T-helper 1 cell treated with Interleukin-12 subunit alpha and Interleukin-12 subunit beta and Interleukin-4 antibody, amounts not matched to agents 30 μg/mL and 1 μg/mL, for 36 hours (primary cell): ENCODE measurements around the gene ZNF750.
A peak's percentile ranks its signal among the peaks of the same experiment; 100 is the strongest.

ENCODE experiments used
- H3K27ac Mint-ChIP-seq: one replicate; pipeline ENCODE4 v1.8.0; 2021; ENCODE audit warnings: mild to moderate bottlenecking, mixed read lengths
- H3K27me3 Mint-ChIP-seq: one replicate; pipeline ENCODE4 v1.8.0; 2021; ENCODE audit warnings: low read depth, mixed read lengths
- H3K36me3 Mint-ChIP-seq: one replicate; pipeline ENCODE4 v1.8.0; 2021; ENCODE audit warnings: low read depth, mixed read lengths
- H3K4me1 Mint-ChIP-seq: one replicate; pipeline ENCODE4 v1.8.0; 2021; ENCODE audit warnings: low read depth, mixed read lengths
- H3K4me3 Mint-ChIP-seq: one replicate; pipeline ENCODE4 v1.8.0; 2021; ENCODE audit warnings: mild to moderate bottlenecking, moderate library complexity, mixed read lengths
- H3K9me3 Mint-ChIP-seq: one replicate; pipeline ENCODE4 v1.8.0; 2021; ENCODE audit warnings: mixed read lengths

Gene ZNF750

GRCh38 chr17:82807562-82807961 lies 32.3 kb downstream of the ZNF750 start:
- Mint-ChIP-seq H3K4me3 (no peak overlapping the region), H3K27me3 (no peaks in the 10 kb centered on the region), H3K36me3 (peaks cover 2% of the 10 kb centered on the region), H3K9me3 (no peaks in the 10 kb centered on the region), H3K4me1 (no peaks in the 10 kb centered on the region), H3K27ac (peak overlapping the region; percentile 26)

- H3K9me3 Mint-ChIP-seq = no peaks in the 10 kb centered on the region
- H3K4me1 Mint-ChIP-seq = peaks cover 3% of the 10 kb centered on the region
- no peak overlapping the region for H3K27ac Mint-ChIP-seq
- H3K4me3 Mint-ChIP-seq = no peak overlapping the region
- H3K27me3 Mint-ChIP-seq = no peaks in the 10 kb centered on the region
- peaks cover 4% of the 10 kb centered on the region for H3K36me3 Mint-ChIP-seq
These were observed 32.7 kb downstream of the ZNF750 start for GRCh38 chr17:82807101-82807500.

- H3K9me3 Mint-ChIP-seq = no peaks in the 10 kb centered on the region
- H3K27ac Mint-ChIP-seq = no peak overlapping the region
- H3K36me3 Mint-ChIP-seq = peaks cover 5% of the 10 kb centered on the region
- no peak overlapping the region for H3K4me3 Mint-ChIP-seq
- H3K27me3 Mint-ChIP-seq = no peaks in the 10 kb centered on the region
- peaks cover 4% of the 10 kb centered on the region for H3K4me1 Mint-ChIP-seq
These were observed 33.2 kb downstream of the ZNF750 start for GRCh38 chr17:82806645-82807044.

- Mint-ChIP-seq H3K27me3 (no peaks in the 10 kb centered on the region), H3K27ac (no peak overlapping the region), H3K36me3 (peaks cover 11% of the 10 kb centered on the region), H3K4me3 (no peak overlapping the region), H3K4me1 (peaks cover 6% of the 10 kb centered on the region), H3K9me3 (peaks cover 4% of the 10 kb centered on the region)
These were observed 34.0 kb downstream of the ZNF750 start for GRCh38 chr17:82805823-82806222.

- H3K36me3 Mint-ChIP-seq = peaks cover 9% of the 10 kb centered on the region
- H3K4me1 Mint-ChIP-seq = peaks cover 6% of the 10 kb centered on the region
- H3K27ac Mint-ChIP-seq = no peak overlapping the region
- H3K9me3 Mint-ChIP-seq = peaks cover 4% of the 10 kb centered on the region
- no peak overlapping the region for H3K4me3 Mint-ChIP-seq
- no peaks in the 10 kb centered on the region for H3K27me3 Mint-ChIP-seq
These were observed 34.6 kb downstream of the ZNF750 start for GRCh38 chr17:82805254-82805653.

- Mint-ChIP-seq H3K36me3 (peaks cover 14% of the 10 kb centered on the region), H3K27me3 (no peaks in the 10 kb centered on the region), H3K4me3 (no peak overlapping the region), H3K27ac (no peak overlapping the region), H3K4me1 (peaks cover 6% of the 10 kb centered on the region), H3K9me3 (peaks cover 4% of the 10 kb centered on the region)
These were observed 35.2 kb downstream of the ZNF750 start for GRCh38 chr17:82804442-82805191.

GRCh38 chr17:82803606-82804005 lies 36.2 kb downstream of the ZNF750 start:
- peaks cover 6% of the 10 kb centered on the region for H3K4me1 Mint-ChIP-seq
- no peak overlapping the region for H3K4me3 Mint-ChIP-seq
- H3K9me3 Mint-ChIP-seq = peaks cover 4% of the 10 kb centered on the region
- H3K27ac Mint-ChIP-seq = no peak overlapping the region
- peaks cover 14% of the 10 kb centered on the region for H3K36me3 Mint-ChIP-seq
- H3K27me3 Mint-ChIP-seq = no peaks in the 10 kb centered on the region

GRCh38 chr17:82803185-82803584 lies 36.6 kb downstream of the ZNF750 start:
- peaks cover 14% of the 10 kb centered on the region for H3K36me3 Mint-ChIP-seq
- H3K4me3 Mint-ChIP-seq = no peak overlapping the region
- no peaks in the 10 kb centered on the region for H3K27me3 Mint-ChIP-seq
- peaks cover 4% of the 10 kb centered on the region for H3K9me3 Mint-ChIP-seq
- H3K4me1 Mint-ChIP-seq = peaks cover 6% of the 10 kb centered on the region
- no peak overlapping the region for H3K27ac Mint-ChIP-seq

- peaks cover 6% of the 10 kb centered on the region for H3K4me1 Mint-ChIP-seq
- H3K9me3 Mint-ChIP-seq = peaks cover 4% of the 10 kb centered on the region
- peaks cover 14% of the 10 kb centered on the region for H3K36me3 Mint-ChIP-seq
- no peaks in the 10 kb centered on the region for H3K27me3 Mint-ChIP-seq
- no peak overlapping the region for H3K4me3 Mint-ChIP-seq
- H3K27ac Mint-ChIP-seq = no peak overlapping the region
These were observed 37.6 kb downstream of the ZNF750 start for GRCh38 chr17:82802075-82802780.

- peaks cover 14% of the 10 kb centered on the region for H3K36me3 Mint-ChIP-seq
- H3K27me3 Mint-ChIP-seq = no peaks in the 10 kb centered on the region
- H3K9me3 Mint-ChIP-seq = peaks cover 4% of the 10 kb centered on the region
- H3K4me1 Mint-ChIP-seq = peaks cover 6% of the 10 kb centered on the region
- H3K27ac Mint-ChIP-seq = no peak overlapping the region
- no peak overlapping the region for H3K4me3 Mint-ChIP-seq
These were observed 38.3 kb downstream of the ZNF750 start for GRCh38 chr17:82801377-82801970.

GRCh38 chr17:82800885-82801284 lies 38.9 kb downstream of the ZNF750 start:
- H3K36me3 Mint-ChIP-seq = peaks cover 14% of the 10 kb centered on the region
- no peak overlapping the region for H3K27ac Mint-ChIP-seq
- H3K9me3 Mint-ChIP-seq = peaks cover 4% of the 10 kb centered on the region
- H3K4me3 Mint-ChIP-seq = no peak overlapping the region
- peaks cover 6% of the 10 kb centered on the region for H3K4me1 Mint-ChIP-seq
- H3K27me3 Mint-ChIP-seq = no peaks in the 10 kb centered on the region

GRCh38 chr17:82799591-82799990 lies 40.2 kb downstream of the ZNF750 start:
- peaks cover 4% of the 10 kb centered on the region for H3K9me3 Mint-ChIP-seq
- no peak overlapping the region for H3K27ac Mint-ChIP-seq
- H3K36me3 Mint-ChIP-seq = peaks cover 14% of the 10 kb centered on the region
- no peaks in the 10 kb centered on the region for H3K27me3 Mint-ChIP-seq
- H3K4me3 Mint-ChIP-seq = no peak overlapping the region
- peaks cover 6% of the 10 kb centered on the region for H3K4me1 Mint-ChIP-seq

GRCh38 chr17:82798752-82799151 lies 41.1 kb downstream of the ZNF750 start:
- H3K4me1 Mint-ChIP-seq = peaks cover 6% of the 10 kb centered on the region
- no peak overlapping the region for H3K27ac Mint-ChIP-seq
- H3K9me3 Mint-ChIP-seq = peaks cover 4% of the 10 kb centered on the region
- no peak overlapping the region for H3K4me3 Mint-ChIP-seq
- peaks cover 14% of the 10 kb centered on the region for H3K36me3 Mint-ChIP-seq
- no peaks in the 10 kb centered on the region for H3K27me3 Mint-ChIP-seq

GRCh38 chr17:82797061-82797460 lies 42.8 kb downstream of the ZNF750 start:
- Mint-ChIP-seq H3K4me3 (no peak overlapping the region), H3K27ac (no peak overlapping the region)

GRCh38 chr17:82795615-82796014 lies 44.2 kb downstream of the ZNF750 start:
- no peaks in the 10 kb centered on the region for H3K27me3 Mint-ChIP-seq
- H3K36me3 Mint-ChIP-seq = peaks cover 9% of the 10 kb centered on the region
- H3K4me3 Mint-ChIP-seq = no peak overlapping the region
- no peaks in the 10 kb centered on the region for H3K9me3 Mint-ChIP-seq
- H3K4me1 Mint-ChIP-seq = no peaks in the 10 kb centered on the region
- no peak overlapping the region for H3K27ac Mint-ChIP-seq

More at GRCh38 chr17:82797061-82797460, 42.8 kb downstream of the ZNF750 start:
- H3K9me3 Mint-ChIP-seq = peaks cover 4% of the 10 kb centered on the region
- no peaks in the 10 kb centered on the region for H3K27me3 Mint-ChIP-seq
- peaks cover 13% of the 10 kb centered on the region for H3K36me3 Mint-ChIP-seq
- peaks cover 2% of the 10 kb centered on the region for H3K4me1 Mint-ChIP-seq
